ENCODE measurements around the gene STON1.

- TF ChIP-seq EZH2 (IDR thresholded peaks at IDR 0.05; ENCODE audit: insufficient read depth, poor library complexity, severe bottlenecking), result no peak
- TF ChIP-seq EZH2phosphoT487 (IDR thresholded peaks at IDR 0.05; ENCODE audit: insufficient read depth, low read depth), result no peak
These were observed 22.8 kb upstream of the STON1 start for GRCh38 chr2:48507111-48507510.

All from GM23248 (cell line).